Dermis microvascular lymphatic vessel endothelial cell (primary cell): ENCODE data around the gene IDH3A. TPM values are rescaled to one million over a fixed set of nuclear protein-coding genes. Genes with fewer than 3 reads are reported as not detected.

Source experiments
- DNase-seq, 2 donors: peaks; one replicate each; pipeline versions ENCODE4 v3.0.0 to v3.0.0-alpha.2; 2010; ENCODE audit warnings: low read depth in 2 of 2
- total RNA-seq: library from RNA; depleted of rRNA; stranded (reverse); fragments of >200 nt; gene quantifications from 2 replicates; pipeline ENCODE4 v1.2.1, GENCODE V29; 2014

Gene IDH3A
- total RNA-seq, 1 donor from 2014 or later: 20.3 TPM

GRCh38 chr15:78201281-78202190 lies 52.4 kb downstream of the IDH3A start:
- no peak for DNase-seq

DNA sequence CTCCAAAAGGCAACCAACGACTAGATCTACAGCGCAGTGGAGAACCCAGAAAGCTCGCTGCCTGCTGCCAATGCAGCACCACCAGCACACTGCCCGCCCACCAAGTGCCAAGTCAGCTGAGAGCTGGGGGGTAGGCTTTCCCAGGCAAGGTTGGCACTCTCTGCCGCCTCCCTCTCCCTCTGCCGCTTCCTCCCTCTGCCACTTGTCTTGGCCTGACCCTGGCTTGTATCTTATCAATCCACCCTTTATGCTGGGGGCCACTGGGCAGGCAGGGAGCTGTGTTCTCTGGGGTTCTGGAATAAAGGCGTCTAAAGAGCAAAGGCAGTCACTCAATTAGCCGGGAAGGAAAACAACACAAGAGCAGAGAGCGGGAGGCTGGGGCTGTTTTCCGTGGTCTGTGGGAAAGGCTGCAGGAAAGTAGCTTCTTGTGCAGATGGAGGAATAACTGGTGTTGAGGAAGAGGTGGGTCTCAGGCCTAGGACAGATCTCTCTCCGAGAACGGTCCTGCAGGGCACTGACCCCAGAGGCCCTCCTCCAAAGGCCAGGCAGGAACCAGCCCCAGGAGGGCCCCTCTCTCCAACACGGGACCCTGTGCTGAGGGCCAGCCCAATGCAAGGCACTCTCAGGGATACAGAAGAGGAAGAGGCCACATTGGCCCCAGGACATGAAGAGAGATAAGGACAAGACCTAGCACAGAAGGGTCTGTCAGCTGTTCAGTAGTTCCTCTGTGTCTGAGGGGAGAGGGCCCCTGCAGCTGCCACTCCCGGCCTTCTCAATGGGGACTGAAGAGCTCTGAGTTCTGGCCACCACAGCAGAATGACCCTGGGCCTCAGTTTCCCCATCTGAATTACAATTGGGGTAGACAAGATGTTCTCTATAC lies 54.4 kb downstream of the IDH3A start:
- DNase-seq: no peak

- no peak for DNase-seq
Measured at GRCh38 chr15:78204351-78205309, 55.5 kb downstream of the IDH3A start.

DNA sequence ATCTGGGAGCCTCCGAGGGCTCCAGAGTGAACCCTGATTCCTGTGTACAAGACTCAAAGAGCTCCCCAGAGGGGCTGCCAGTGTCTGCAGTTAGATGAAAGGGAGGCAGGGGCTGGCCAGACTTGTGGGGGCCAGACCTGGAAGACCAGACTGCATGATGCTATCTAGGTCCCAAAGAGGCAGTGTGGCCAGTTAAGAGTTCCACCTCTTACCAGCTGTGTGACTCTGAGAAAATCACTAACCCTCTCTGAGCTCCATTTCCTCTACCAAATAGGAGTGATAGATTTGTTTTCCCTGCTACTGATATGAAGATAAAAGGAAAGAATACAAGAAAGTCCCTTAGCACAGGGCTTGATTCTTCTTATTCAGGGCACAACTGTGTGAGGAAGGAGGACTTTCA lies 56.2 kb downstream of the IDH3A start:
- no peak for DNase-seq

- no peak for DNase-seq
Measured at GRCh38 chr15:78205856-78206255, 56.7 kb downstream of the IDH3A start.

GRCh38 chr15:78206326-78207109 lies 57.4 kb downstream of the IDH3A start:
- DNase-seq: no peak

- DNase-seq: no peak
Measured at GRCh38 chr15:78207110-78207458, 57.9 kb downstream of the IDH3A start.

- no peak for DNase-seq
Measured at GRCh38 chr15:78207641-78208340, 58.6 kb downstream of the IDH3A start.

GRCh38 chr15:78208341-78208844 lies 59.2 kb downstream of the IDH3A start:
- no peak for DNase-seq

GRCh38 chr15:78208887-78209645 lies 59.9 kb downstream of the IDH3A start:
- no peak for DNase-seq

- DNase-seq: no peak
Measured at GRCh38 chr15:78209646-78210348, 60.6 kb downstream of the IDH3A start.

GRCh38 chr15:78210349-78210717 lies 61.2 kb downstream of the IDH3A start:
- DNase-seq: no peak

GRCh38 chr15:78211189-78211921 lies 62.2 kb downstream of the IDH3A start:
- DNase-seq: no peak

GRCh38 chr15:78212008-78212407 lies 62.8 kb downstream of the IDH3A start:
- DNase-seq: no peak

DNA sequence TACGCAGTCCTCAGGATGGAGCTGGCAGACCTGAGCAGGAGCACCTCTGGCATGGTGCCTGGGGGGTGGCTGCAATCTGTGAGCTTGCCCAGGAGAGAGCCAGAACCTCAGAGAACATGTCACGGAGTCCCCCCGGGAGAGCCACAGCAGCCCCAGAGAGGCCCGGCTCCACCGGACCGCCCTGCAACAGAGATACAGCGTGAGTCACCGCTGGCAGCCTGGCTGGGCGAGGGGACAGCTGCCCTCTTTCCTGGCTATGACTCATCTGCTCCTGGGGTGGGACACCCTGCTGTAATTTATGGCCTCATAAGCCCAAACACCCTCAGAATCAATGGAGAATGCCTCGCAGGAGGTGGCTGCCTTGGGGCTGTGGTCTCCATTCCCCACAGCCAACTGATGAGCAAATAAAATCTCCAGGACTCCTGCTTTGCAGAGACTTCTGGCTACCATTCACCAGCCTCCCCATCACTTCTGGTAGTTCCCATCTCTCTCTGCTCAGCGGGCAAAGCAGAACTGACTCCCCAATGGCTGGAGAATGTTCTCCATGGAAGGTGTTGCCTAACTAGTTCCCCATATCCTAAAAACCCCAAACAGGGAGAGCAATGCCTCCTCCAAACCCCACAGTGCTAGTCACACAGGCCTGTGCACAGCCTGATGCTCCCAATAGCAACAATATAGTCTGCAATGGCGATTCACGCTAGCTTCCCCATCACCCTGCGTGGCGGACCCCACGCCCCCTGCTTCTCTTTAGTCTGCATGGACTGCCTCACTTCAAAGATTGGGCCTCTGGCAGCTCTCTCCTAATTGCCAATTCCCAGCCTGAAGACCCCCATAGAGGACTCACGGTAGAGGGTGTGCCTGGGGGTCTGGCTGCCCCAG lies 63.6 kb downstream of the IDH3A start:
- DNase-seq: peak; percentile 23 to 72

DNA sequence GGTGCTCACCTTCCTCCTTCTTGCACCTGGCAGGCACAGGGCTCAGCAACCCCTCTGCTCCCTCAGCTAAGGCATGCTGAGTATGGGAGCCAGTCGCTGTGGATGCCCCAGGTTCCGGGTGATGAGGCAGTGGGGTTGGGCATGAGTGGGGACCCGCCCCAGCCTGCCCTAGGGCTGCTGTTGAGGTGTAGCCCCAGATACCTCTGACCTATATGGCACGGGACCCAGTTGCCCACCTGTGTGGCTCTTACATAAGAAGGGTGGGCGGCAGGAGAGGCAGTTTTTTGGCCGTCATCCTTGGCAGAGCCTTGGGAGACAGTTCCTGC lies 64.2 kb downstream of the IDH3A start:
- DNase-seq: no peak

- DNase-seq: no peak
Measured at GRCh38 chr15:78213956-78214355, 64.8 kb downstream of the IDH3A start.
